ENCODE data around the gene SH3BP5L.

Gene SH3BP5L

DNA sequence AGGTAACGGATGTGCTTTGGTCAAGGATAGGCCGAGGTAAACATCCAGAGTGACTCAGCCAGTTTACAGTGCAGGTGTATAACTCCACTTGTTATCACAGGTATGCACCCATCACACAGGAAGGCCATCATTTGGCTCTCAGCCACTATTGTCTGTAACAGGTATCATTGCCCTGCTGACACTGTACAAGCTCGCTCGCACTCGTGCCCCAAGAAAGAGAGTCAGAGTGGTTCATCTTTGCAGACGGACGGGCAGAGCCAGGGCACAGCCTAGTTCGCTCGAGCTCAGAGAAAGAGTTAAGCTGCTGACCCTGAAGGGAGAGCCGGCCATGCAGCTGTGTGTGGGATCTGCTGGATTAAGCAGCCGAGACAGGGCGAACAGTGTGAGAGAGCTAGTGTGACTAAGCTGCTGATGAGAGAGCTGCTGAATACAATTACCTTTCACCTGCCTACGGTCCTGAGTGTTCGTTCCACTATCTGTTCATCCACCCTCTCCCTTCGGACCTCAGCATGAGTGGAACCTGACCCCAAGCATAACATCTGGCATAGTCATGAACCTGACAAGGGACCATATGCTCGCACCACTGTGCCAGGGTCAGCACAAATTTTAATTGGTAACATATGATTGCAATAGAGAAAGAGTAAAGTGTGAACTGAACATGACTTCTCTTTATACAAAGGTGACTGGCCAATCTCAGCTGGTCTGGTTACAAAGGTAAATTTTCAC lies 43.1 kb downstream of the SH3BP5L start:
- TF ChIP-seq, protein P1, sequence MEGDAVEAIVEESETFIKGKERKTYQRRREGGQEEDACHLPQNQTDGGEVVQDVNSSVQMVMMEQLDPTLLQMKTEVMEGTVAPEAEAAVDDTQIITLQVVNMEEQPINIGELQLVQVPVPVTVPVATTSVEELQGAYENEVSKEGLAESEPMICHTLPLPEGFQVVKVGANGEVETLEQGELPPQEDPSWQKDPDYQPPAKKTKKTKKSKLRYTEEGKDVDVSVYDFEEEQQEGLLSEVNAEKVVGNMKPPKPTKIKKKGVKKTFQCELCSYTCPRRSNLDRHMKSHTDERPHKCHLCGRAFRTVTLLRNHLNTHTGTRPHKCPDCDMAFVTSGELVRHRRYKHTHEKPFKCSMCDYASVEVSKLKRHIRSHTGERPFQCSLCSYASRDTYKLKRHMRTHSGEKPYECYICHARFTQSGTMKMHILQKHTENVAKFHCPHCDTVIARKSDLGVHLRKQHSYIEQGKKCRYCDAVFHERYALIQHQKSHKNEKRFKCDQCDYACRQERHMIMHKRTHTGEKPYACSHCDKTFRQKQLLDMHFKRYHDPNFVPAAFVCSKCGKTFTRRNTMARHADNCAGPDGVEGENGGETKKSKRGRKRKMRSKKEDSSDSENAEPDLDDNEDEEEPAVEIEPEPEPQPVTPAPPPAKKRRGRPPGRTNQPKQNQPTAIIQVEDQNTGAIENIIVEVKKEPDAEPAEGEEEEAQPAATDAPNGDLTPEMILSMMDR (IDR thresholded peaks at IDR 0.05; ENCODE audit: low read depth, low read length): no peak
- DNase-seq (ENCODE audit: low read depth in 2 of 2): no peak
- H3K4me3 ChIP-seq (replicated peaks in 1 of 2; ENCODE audit: low read depth in 2 of 2, low read length in 2 of 2): no peak overlapping the region

DNA sequence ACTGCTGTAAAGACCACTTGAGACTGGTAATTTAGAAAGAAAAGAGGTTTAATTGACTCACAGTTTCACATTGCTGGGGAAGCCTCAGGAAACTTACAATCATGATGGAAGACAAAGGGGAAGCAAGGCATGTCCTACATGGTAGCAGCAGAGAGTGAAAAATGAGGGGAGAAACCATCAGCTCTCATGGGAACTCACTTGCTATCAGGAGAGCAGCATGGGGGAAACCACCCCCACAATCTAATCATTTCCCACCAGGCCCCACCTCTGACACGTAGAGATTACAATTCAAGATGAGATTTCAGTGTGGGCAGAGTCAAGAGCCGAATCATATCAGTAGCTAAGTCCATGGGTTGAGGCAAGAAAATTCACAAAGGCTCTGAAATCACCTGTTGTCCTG lies 46.4 kb downstream of the SH3BP5L start:
- no peak for DNase-seq (ENCODE audit: low read depth in 2 of 2)
- H3K4me3 ChIP-seq (replicated peaks in 1 of 2; ENCODE audit: low read depth in 2 of 2, low read length in 2 of 2): no peak overlapping the region
- TF ChIP-seq, protein P1 (IDR thresholded peaks at IDR 0.05; ENCODE audit: low read depth, low read length): no peak

DNA sequence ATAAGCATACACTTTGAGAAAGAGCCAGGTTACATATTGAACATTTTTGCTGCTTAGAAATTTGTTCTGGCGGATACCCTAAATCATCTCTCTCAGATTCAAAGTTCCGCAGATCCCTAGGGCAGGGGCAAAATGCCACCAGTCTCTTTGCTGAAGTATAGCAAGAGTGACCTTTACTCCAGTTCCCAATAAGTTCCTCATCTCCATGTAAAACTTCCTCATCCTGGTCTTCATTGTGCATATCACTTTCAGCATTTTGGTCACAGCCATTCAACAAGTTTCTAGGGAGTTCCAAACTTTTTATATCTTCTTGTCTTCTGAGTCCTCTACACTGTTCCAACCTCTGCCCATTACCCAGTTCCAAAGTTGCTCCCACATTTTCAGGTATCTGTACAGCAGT lies 46.8 kb downstream of the SH3BP5L start:
- TF ChIP-seq, protein P1 (IDR thresholded peaks at IDR 0.05; ENCODE audit: low read depth, low read length): no peak
- DNase-seq (ENCODE audit: low read depth in 2 of 2): no peak

DNA sequence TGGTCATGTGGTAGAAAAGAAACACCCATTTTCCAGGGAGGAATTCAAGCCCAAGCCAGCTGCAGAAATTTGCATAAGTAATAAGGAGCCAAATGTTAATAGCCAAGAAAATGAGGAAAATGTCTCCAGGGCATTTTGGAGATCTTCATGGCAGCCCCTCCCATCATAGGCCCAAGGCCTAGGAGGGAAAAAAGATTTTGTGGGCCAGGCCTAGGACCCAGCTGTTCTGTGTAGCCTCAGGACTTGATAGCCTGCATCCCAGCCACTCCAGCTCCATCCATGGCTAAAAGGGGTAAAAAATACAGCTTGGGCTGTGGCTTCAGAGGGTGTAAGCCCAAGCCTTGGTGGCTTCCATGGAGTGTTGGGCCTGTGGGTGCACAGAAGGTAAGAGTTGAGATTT lies 48.7 kb downstream of the SH3BP5L start:
- TF ChIP-seq, protein P1 (IDR thresholded peaks at IDR 0.05; ENCODE audit: low read depth, low read length): no peak
- DNase-seq (ENCODE audit: low read depth in 2 of 2): no peak
- no peak overlapping the region for H3K4me3 ChIP-seq (replicated peaks in 1 of 2; ENCODE audit: low read depth in 2 of 2, low read length in 2 of 2)

More for the DNA sequence above, 46.8 kb downstream of the SH3BP5L start:
- no peak overlapping the region for H3K4me3 ChIP-seq (replicated peaks in 1 of 2; ENCODE audit: low read depth in 2 of 2, low read length in 2 of 2)

DNA sequence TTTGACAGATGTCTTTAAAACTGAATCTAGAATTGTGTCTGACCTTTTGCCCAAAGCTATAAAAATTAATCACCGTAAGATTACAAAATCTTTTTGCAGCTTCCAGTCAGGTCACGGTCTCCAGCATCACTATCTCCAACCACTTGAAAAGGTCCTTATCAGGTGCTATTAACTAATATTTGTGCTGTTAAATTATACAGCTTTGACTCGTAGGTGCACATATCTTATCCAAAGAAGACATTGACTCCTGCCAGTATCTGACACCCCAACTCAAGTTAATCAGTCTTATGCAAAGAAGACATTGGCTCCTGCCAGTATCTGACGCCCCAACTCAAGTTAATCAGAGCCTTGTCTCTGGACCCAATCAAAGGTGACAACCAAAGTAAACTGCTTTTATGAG lies 50.3 kb downstream of the SH3BP5L start:
- no peak for DNase-seq (ENCODE audit: low read depth in 2 of 2)
- H3K4me3 ChIP-seq (replicated peaks in 1 of 2; ENCODE audit: low read depth in 2 of 2, low read length in 2 of 2): no peak overlapping the region
- TF ChIP-seq, protein P1 (IDR thresholded peaks at IDR 0.05; ENCODE audit: low read depth, low read length): no peak

All from cardiac fibroblast (primary cell).